ENCODE results near the gene RARRES1. TPM values are rescaled to one million over a fixed set of nuclear protein-coding genes. Genes with fewer than 3 reads are reported as not detected.
A peak's percentile ranks its signal among the peaks of the same experiment; 100 is the strongest.

RARRES1 gene
- total RNA-seq, 1 donor from 2014 or later = 41.5 TPM

DNA sequence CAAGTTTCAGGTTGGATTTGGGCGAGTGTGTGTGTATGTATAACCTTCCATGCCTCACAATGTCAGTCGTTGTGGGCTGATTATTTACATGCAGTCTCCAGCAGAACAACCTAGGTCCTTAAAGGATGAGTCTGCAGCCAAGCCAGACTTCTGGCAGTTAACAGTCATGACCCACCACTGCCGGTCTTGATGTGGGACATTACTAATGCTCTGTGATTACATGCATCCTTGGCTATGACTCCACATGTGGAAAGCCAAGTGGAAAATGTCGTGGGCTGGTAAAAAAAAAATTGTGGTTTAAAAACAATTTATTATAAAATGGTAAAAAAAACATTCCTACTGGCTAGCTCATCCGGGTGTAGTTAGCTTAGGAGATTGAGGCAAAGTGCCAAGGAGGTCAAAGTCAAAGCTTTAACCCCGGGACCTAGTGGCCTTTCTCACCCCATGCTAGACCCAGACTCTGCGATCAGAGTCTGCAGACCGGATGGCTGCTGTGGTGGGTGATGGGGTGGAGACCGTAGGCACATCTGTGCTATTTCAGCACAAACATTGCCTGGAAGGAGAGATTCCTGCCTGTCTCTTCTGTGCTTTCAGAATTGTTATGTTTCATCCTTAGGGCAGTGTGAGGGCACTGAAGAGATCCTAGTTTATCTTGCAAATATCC, 6.8 kb downstream of the RARRES1 start:
- peaks cover 18% of the 10 kb centered on the region for H3K4me1 ChIP-seq
- no peak overlapping the region for H3K4me3 ChIP-seq
- intact Hi-C loops (cut with DNase I) = loop anchor here (5.0 kb wide), 1 partner anchor 67 kb away; no protein-coding TSS in a partner anchor
- TF ChIP-seq, protein P1, sequence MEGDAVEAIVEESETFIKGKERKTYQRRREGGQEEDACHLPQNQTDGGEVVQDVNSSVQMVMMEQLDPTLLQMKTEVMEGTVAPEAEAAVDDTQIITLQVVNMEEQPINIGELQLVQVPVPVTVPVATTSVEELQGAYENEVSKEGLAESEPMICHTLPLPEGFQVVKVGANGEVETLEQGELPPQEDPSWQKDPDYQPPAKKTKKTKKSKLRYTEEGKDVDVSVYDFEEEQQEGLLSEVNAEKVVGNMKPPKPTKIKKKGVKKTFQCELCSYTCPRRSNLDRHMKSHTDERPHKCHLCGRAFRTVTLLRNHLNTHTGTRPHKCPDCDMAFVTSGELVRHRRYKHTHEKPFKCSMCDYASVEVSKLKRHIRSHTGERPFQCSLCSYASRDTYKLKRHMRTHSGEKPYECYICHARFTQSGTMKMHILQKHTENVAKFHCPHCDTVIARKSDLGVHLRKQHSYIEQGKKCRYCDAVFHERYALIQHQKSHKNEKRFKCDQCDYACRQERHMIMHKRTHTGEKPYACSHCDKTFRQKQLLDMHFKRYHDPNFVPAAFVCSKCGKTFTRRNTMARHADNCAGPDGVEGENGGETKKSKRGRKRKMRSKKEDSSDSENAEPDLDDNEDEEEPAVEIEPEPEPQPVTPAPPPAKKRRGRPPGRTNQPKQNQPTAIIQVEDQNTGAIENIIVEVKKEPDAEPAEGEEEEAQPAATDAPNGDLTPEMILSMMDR (IDR thresholded peaks at IDR 0.05) = no peak
- no peaks in the 10 kb centered on the region for H3K27me3 ChIP-seq
- H3K36me3 ChIP-seq = no peaks in the 10 kb centered on the region
- no peak for DNase-seq
- peak; percentile 50 for ATAC-seq
- no peaks in the 10 kb centered on the region for H3K9me3 ChIP-seq
- H3K27ac ChIP-seq = no peak overlapping the region

DNA sequence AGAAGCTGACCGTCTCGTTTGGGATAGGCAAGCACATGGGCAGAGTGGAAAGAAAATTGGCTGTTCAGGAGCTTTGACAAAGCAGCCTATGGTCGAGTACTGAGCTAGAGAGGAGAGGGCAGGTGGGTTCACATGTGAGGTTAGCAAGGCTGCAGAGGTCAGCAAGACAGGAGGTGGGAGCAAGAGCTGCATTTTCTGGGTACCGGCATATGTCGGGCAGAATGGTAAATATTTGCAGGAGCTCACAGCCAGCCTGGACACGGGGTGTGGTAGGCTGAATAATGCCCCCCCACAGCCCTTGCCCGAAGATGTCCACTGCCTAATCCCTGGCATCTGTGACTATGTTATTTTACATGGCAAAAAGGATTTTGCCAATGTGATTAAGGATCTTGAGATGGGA, 8.3 kb downstream of the RARRES1 start:
- Histone ChIP-seq H3K27me3 (no peaks in the 10 kb centered on the region), H3K4me3 (no peak overlapping the region), H3K4me1 (peaks cover 18% of the 10 kb centered on the region), H3K9me3 (no peaks in the 10 kb centered on the region), H3K27ac (peak overlapping the region; percentile 56), H3K36me3 (no peaks in the 10 kb centered on the region)
- TF ChIP-seq, protein P1 (IDR thresholded peaks at IDR 0.05) = no peak
- ATAC-seq = no peak
- DNase-seq = no peak
- intact Hi-C loops (cut with DNase I) = no loop called here

DNA sequence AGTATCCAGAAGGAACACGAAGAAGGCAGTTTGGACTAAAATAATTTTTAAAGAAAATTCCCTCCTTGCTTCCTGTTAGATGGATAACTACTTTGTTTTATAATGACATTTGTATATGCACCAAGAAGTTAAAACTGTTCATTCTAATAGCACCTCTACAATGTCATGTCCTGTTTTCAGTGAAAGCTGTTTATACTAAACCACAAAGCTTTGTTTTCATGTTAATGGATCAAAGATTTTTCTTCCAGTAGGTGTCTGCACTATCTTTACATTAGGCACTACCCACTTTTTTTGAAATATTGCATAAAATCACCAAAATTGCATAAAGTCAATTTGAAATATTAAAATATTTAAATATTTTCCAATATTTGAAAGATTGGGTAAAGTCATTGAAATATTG, 10.1 kb downstream of the RARRES1 start:
- no peak overlapping the region for H3K4me3 ChIP-seq
- H3K4me1 ChIP-seq = peaks cover 14% of the 10 kb centered on the region
- no peak overlapping the region for H3K27ac ChIP-seq
- H3K9me3 ChIP-seq = no peaks in the 10 kb centered on the region
- intact Hi-C loops (cut with DNase I) = no loop called here
- TF ChIP-seq, protein P1 (IDR thresholded peaks at IDR 0.05) = no peak
- DNase-seq (no peak), ATAC-seq (no peak)
- no peaks in the 10 kb centered on the region for H3K36me3 ChIP-seq
- no peaks in the 10 kb centered on the region for H3K27me3 ChIP-seq

DNA sequence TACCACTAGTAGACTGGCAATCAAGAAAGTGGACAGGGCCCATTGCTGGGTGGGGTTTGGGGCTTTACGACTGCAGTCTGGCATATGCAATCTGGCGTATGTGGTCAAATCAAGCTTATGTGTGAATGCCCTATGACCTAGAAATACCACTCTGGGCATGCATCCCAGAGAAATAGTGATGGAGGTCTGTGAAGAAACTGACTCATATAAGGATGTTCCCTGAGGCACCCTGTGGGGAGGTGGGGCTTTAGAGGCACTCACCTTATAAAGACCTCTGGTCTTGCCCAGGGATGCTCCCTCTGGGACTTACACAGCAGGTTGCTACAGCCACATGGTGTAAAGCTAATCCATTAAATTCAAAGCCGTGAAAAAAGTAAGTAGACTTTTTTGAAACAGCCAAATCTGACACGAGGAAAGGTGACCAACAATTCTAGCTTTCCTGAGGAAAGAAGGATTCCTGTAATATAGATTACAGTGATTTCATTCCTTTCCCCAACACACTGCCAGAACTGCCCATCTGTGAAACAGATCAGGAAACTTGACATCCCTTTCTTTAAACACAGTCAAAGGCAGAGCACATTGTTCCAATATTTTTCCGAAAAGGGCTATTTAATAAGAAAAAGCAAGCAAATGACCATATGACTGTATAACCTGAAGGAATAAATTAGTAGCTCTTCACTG, 13.6 kb downstream of the RARRES1 start:
- Histone ChIP-seq H3K9me3 (no peaks in the 10 kb centered on the region), H3K27me3 (no peaks in the 10 kb centered on the region), H3K36me3 (no peaks in the 10 kb centered on the region), H3K27ac (no peak overlapping the region), H3K4me3 (no peak overlapping the region), H3K4me1 (peaks cover 2% of the 10 kb centered on the region)
- DNase-seq = no peak
- intact Hi-C loops (cut with DNase I) = no loop called here
- ATAC-seq = no peak
- TF ChIP-seq, protein P1 (IDR thresholded peaks at IDR 0.05) = no peak

DNA sequence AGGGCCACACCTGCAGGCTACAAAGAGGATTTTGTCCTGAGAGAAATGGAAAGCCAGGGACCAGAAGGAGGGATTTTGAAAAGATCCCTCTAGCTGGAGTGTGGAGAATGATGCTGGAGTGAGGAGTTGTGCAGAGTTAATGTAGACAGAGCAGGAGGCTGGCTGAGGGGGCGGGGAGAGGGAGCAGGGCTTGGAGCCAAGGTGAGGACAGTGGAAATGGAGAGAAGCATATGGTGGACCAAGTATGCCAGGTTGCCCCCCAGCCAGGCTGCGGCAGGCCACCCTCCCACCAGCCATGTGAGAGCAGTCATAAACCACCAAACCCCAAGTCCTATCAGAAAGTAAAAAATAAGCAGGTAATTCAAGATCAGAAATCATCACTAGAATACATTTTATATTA, 14.7 kb downstream of the RARRES1 start:
- Histone ChIP-seq H3K27ac (no peak overlapping the region), H3K27me3 (no peaks in the 10 kb centered on the region), H3K4me3 (no peak overlapping the region), H3K36me3 (no peaks in the 10 kb centered on the region), H3K4me1 (peaks cover 10% of the 10 kb centered on the region), H3K9me3 (no peaks in the 10 kb centered on the region)
- no peak for DNase-seq
- ATAC-seq = no peak
- TF ChIP-seq, protein P1 (IDR thresholded peaks at IDR 0.05) = no peak
- intact Hi-C loops (cut with DNase I) = no loop called here

Data from upper lobe of right lung (tissue), 1 donor.